Activated gamma-delta T cell treated with anti-CD3 and anti-CD28 coated beads, Interleukin-2, amount 50 U/mL, for 16 hours (primary cell): ENCODE measurements around the gene ANO4.
"Not testable (repeated sequence)": the region's sequence is repeated elsewhere in the genome, so short reads cannot be mapped to it uniquely, and the experiment has no call there.

Experiments used
- DNase-seq: peaks from one replicate; pipeline ENCODE4 v3.0.0-alpha.2; 2020; ENCODE audit warnings: low read depth

ANO4 gene

DNA sequence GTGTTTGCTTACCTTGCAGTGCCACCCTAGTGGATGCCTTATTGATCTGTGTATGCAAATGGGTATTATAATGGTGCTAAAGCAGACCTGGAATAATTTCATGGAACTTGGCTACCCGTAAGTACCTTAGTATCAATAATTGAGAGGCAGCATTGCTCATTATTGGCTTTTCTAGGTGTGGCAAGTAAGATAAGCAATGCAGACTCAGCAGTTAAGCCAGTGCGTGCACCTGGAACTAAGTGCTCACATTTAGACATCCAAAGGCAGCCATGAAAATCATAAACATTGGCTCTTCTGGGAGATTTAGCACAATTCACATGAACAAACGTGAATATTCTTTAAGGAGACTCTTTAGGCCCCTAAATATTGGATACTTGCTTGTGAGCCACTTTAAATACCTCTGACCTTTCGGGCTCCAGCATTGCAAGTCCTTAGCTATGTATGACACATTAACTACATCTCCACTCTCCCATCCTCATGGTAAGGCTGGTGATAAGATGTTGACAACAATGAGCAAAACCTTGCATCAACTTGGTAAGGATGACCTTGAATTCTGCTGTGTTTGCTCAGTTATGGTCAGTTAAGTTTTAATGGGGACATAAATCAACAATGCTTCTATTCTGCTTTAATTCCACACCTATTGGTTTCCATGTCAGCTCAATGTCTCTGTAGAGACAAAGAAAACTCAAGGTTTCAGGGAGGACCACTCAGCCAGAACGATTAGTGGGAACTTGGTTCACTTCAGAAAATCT lies 303.4 kb downstream of the ANO4 start:
- DNase-seq = no peak

DNA sequence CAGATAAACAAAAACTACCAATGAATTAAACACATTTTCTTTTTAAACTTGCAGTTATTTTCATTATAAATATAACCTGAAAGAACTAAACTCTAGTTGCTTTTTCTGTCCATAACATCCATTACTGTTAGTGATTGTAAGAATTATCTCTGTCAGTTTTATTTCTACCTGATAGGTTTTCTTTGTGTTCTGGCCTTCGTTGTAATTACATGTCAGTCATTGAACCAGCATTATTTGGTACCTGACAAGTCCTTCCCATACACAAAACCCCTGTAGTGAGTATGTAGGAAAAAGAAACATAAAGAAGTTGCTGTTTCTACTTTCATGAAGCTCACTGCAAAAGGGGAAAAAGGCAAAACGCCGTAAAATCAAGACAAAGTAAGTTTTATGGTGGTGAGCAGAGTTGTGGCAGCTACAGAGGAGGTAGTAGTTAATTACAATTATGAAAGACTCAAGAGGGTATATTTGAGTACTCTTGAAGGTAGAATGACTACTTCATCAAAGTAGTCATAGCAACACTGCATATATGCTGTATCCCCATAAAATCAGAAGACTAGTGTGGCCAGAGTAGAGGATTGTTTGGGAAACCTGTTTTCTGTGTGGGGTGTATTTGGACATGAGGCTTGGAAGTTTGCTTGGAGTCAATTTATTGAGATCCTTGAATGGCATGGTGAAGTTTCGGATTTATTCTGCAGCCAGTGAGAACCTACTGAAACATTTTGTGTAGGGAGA lies 312.6 kb downstream of the ANO4 start:
- no peak for DNase-seq

DNA sequence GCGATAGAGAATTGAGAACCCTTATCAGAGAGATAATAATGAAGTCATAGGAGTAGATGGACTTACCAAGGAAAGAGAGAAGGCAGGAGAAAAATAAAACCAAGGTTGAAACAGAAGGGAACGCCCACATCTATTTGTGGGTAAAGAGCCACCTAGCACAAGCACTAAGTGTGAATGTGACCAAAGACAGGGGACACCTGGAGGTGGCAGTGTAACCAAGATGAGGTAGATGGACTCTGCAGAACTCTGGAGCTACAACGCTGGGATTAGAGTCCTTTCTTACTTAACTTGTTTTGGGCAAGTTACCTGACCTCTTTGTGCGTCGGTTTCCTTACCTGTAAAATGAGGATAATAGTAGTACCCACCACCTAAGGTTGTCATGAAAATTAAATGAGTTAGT lies 313.6 kb downstream of the ANO4 start:
- no peak for DNase-seq

DNA sequence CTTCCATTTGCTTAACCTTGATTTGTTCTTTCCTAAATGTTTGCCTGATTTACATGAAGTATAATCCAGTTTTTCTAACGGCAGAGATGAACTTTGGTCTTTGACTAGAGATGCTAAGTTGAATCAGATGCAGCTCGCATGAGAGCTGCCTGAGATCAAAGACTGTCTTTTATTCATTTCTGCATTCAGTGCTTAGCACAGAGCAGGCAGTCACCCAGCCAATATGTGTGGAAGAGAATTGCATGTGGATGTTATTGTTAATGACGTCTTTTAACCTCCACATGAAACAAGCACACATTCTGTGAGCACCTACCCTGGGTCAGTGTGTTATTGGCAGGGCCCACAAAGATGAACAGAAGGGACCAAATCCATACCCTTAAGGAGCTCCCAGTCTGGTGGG lies 316.3 kb downstream of the ANO4 start:
- DNase-seq = no peak

DNA sequence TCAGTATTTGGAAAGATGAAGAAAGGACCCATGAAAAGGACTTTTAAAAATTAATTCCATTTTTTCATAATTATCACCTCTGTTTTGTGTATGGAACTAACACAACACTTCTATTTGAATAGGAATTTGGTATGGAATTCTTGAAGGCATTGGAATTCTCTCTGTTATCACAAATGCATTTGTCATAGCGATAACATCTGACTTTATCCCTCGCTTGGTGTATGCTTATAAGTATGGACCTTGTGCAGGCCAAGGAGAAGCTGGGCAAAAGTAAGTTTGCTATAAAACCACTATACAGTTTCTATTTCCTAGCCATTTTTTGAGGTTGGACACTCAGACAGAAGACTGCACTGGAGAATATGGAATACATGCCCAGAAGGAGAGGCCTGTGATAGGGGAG lies 316.9 kb downstream of the ANO4 start:
- DNase-seq = no peak

DNA sequence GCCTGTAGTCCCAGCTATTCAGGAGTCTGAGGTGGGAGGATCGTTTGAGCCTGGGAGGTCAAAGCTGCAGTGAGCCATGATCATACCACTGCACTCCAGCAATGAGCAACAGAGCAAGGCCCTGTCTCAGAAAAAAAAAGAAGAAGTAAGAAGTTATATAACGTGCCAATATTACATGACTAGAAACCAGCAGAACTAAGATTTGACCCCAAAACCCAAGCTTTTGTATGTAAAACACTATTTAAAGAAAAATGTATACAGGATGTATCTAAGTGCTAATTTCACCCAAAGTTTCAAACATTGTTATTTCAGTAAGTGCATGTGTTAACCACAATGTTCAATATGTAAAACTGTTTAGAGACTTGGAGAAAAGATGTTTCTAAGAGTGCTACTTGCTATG lies 320.8 kb downstream of the ANO4 start:
- no peak for DNase-seq

DNA sequence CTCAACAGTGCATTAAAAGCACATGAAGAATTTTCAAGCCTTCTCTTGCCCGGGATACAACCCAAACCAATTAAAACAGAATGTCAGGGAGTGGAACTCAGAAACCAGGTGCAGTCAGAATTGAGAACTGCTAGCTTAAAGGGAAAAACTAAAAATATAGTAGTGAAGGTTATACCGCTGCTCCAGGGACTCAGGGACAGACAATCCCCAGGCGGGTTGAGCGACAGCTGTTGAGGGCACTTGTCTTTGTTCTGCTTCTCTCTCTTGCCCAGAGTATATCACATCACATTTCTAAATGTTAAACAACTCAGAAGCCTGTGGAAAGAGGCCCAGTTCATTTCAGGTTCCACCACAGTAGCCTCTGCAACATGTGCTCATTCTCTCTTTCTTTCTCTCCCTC lies 322.3 kb downstream of the ANO4 start:
- no peak for DNase-seq

DNA sequence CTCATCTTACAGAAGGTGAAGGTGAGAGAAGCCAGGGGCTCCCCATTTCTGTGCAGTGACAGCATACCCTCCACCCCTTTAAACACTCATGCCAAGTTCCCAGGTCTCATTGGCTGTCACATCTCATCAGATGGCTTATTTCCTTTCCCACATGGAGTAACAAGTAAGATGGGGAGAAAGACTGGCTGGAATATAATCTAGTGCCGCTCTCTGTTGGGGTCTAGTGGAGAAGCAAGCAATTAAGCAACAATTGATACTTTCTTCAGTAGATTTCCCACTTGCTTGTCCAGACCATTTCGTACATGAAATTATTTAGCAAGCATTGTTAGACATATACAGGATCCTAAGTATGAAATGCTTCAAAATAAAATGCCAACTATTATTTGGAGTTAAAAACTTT lies 323.3 kb downstream of the ANO4 start:
- no peak for DNase-seq

DNA sequence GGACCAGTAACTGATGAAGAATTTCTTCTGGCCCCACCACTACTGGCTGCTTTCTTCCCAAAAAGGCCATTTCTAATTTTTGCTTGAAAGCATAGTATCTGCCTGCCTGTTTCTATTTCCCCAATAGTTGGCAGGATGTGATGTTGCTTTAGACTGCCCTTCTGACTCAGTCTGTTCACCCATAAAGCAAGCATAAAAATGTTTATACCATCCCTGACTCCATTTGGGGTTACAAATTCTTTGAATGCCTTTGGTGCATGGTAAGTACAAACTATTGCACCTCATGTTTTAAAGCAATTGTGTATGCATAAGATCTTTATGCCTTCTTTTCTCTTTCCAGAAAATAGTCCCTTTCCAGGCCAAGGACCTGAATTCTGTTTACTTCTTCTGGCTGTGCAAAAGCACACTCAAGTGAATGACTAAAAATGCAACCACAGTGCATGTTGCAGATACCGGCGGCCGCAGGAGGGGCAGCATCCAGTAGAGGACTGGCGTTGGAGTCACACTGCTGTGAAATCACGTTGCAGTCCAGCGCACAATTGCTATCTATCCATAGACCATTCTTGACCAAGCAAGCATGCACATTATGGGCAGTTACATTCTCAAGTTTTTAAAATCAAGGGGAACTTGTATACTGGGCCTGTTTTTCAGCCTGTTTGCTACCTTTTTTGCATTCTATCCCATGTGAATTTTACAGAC lies 333.1 kb downstream of the ANO4 start:
- DNase-seq = no peak

DNA sequence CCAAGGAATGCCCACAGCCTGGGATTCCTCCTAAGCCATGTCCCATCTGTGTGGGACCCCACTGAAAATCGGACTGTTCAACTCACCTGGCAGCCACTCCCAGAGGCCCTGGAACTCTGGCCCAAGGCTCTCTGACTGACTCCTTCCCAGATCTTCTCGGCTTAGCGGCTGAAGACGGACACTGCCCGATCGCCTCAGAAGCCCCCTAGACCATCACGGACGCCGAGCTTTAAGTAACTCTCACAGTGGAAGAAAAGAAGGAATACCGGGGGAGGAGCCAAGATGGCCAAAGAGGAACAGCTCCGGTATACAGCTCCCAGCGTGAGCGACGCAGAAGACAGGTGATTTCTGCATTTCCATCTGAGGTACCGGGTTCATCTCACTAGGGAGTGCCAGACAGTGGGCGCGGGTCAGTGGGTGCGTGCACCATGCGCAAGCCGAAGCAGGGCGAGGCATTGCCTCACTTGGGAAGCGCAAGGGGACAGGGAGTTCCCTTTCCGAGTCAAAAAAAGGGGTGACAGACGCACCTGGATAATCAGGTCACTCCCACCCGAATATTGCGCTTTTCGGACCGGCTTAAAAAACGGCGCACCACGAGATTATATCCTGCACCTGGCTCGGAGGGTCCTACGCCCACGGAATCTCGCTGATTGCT lies 351.3 kb downstream of the ANO4 start:
- DNase-seq = not testable (repeated sequence)

DNA sequence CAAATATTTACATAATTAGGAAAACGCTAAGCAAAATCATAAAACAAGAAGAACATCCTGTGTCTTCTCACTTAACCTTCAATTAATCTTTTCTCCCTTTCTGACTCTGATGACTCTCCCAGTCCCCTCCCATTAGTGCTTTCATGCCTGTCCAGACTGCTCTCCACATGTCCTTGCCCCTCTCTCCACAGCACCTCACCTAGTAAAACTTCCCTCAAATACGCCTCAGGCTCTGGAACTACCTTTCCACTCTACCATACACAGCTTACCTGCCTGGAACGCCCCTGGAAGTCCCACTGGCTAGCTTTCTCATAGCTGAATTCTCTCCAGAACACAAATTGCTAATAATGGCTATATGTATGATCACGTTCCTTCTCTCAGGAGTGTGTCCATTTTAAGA lies 370.7 kb downstream of the ANO4 start:
- DNase-seq = no peak

DNA sequence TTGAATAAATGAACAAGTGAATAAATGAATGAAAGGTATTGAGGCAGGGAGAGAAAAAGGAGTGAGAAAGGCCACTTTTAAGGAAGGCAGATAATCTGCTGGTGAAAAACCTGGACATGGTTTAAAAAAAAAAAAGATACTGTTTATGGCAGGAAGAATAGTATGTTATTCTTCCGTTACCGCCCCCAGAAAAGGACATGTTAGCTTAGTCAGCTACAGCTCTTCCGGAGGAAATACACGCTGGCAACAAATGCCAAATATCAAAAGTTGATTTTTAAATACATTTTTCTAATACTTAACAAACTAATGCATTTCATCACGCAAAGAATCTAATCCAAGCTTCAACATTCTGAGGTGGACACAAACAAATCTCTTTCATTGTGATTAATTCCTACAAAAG lies 372.3 kb downstream of the ANO4 start:
- DNase-seq = no peak

DNA sequence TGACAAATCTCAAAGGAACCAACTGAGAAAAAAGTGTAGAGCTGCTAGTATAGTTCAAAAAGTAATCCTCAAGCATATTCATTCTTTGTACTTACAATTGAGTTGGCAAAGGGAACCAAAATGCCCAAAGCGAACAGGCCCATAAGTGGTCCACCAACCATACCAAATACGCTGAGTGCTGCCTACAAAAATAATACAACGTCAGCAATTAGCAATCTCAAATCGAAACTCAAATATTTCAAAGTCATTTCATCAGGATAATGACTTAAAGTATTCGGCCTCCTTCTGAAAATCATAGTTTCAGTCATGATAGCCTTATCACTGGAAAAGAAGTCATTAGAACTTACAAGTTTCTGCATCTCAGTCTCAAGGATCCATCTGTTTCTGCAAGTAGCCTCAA lies 373.4 kb downstream of the ANO4 start:
- no peak for DNase-seq

DNA sequence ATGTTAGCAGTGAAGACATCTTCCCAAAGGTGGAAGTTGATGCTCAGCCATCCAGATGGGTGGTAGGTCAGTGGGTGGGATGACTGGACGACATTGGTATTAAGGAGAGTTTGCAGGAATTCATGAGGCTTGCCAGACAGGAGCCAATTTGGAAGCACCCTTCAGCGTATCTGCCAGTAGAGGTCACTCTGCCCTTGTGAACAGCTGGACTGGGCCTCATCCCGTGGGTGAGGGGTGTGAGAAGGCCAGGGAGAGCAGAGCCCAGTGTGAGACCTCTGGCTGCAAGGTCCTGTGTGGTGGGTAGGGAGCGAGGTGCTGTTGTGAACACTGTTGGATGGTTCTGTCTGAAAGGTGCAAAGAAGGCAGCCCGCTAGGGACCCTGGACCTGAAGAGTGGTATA lies 377.7 kb downstream of the ANO4 start:
- DNase-seq = no peak

DNA sequence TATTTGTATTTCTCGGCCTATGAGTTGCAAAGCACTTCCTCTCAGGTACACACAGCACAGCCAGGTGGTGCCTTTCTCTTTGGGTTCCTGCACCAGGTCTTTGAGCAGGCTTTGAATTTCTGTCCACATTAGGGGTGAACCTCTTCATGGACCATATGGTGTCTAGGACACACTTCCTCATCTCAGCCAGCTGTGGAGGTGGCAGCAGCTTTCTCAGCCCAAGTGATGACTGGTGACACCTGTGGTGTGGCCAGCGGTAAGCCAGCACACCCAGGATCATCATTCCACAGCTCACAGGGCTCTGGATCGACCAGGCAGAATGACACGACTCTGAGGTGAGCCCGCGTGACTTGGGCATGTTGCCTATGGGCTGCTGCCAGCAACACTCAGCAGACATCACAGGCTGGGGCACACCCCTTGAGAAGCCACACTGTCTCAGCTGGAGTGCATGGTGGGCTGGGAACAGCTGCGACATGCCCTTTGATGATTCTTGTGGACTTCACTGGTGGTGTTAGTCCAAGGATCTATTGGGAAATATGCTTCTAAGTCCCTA lies 378.7 kb downstream of the ANO4 start:
- no peak for DNase-seq

DNA sequence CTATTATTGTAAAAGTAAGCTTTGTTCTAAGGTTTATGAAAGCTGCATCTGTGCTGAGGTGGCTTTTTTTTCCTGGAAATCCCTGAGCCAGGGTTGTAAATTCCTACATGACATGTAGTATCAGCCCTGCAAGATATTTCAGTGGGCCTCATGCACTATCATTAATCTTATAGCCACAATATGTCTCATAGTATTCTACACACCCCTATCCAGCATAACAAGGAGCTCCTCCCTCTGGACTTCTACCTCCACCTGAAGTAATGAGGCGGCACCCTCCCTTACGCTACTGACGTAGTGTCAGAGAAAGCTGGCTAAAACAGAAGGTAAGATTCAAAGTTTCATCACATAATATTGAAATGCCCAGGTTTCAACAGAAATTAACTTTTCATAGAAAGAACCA lies 380.0 kb downstream of the ANO4 start:
- no peak for DNase-seq
